CD4-positive, alpha-beta T cell treated with Interferon alpha-2 for 1 hour (primary cell): Measurements from ENCODE around the gene TMEM151A.
"Not testable (repeated sequence)": the region's sequence is repeated elsewhere in the genome, so short reads cannot be mapped to it uniquely, and the experiment has no call there.

Experiments
- DNase-seq, 2 donors: peaks; one replicate each; pipeline ENCODE4 v3.0.0-alpha.2; 2020 to 2022

TMEM151A gene

DNA sequence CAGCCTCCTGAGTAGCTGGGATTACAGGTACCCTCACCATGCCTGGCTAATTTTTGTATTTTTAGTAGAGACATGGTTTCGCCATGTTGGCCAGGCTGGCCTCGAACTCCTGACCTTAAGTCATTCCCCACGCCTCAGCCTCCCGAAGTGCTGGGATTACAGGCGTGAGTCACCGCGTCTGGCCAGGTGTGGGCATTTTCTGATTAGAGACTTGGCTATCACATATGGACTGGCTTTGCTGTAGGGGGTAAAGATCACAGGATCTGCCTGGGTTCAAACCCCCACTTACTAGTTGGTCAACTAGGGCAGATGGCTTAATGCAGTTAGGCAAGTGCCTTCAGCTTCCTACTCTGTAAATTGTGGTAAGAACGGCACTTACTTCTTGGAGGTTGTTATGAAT is 18.6 kb downstream of the TMEM151A start:
- DNase-seq = no peak

- DNase-seq = not testable (repeated sequence)
Observed at GRCh38 chr11:66310803-66311440, 19.2 kb downstream of the TMEM151A start.

DNA sequence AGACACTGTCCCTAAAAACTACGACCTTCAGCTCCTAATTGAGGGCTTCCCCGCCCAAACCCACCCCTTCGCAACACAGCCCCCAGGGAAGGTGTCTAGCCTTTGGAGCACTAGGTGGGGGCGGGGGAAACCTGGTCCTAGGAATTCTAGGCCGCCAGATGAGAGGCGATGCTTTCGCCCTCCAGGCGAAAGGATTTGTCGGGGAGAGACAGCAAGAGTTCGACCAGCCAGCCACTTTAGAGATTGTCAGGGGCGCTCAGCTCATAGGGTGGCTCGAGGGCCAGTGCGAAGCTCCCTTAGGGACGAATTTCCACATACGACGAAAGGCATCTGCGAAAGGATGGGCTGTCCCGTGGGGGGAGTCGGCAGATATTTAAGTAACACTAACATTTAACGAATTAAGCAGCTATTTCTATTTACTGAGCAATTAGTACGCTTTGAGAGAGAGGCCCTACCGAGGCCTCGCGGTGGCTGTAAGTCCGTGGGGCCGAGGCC is 19.8 kb downstream of the TMEM151A start:
- DNase-seq = no peak

DNA sequence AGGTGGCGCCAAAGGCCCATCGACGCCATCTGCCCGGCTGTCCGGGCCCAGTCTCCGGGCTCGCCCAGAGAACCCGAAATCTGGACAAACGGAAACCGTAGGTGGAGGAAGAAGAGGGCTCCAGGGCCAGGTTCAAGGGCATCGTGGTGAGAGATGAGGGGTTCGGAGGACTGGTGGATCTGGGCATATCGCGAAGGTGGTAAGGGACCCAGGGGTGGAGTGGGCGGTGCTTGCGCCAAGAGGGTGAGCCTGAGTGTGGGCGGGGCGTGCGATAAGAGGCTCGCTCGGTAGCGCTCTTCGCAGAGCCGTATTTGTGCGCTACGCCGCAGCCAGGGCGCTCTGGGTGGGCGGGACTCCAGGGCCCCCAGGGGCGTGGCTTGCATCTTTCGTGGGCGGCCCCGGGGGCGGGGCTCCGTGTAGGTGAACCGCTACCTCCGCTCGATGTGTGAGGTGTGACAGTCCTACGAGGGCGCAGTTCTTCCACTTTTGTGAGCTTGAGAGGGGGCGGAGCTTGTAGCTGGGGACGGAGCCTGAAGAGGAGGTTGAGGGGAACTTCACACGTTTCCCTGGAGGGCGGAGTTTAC is 20.4 kb downstream of the TMEM151A start:
- DNase-seq = peak; percentile 98 to 99

- peak; percentile 99 for DNase-seq
Observed at GRCh38 chr11:66312549-66313320, 21.0 kb downstream of the TMEM151A start.

DNA sequence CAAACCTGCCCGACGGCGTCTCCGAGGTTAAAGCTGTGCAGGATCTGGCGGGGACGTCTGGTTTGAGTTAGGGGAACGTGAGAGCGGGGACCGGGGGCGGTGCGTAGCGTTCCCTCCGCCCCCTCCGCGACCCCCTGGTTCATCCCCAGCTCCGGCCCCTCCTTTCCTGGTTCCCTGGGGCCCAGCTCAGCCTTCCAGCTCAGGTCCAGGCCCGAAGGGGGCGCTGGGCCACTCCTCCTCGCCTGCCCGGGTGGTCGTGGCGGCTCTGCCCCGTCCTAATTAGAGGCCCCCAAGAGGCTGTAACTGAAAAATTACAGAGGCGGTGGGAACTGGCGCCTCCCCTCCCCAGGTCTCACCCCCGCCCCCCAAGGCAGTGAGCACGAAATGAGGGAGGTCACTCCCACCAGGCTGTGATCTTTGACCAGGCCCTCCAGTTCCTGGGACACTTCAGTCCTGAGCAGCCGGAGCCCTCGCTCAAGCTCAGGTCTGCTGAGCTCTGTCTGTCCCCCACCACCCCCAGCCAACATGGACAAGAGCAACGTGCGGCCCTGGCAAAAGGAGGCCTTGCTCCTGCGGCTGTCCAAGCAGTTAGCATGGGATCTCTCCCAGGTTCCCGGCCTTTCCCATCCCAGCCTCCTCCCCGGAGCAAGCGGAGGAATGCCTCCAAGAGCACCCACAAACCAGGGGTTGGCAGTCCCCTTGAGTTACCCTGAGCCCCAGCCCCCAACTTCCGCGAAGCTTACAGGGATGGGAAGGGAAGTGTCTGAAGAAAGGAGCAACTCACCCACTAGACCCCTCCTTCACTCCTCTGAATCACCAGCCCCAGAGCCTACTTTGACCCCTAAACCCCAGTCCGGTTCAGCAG is 21.9 kb downstream of the TMEM151A start:
- DNase-seq = no peak

DNA sequence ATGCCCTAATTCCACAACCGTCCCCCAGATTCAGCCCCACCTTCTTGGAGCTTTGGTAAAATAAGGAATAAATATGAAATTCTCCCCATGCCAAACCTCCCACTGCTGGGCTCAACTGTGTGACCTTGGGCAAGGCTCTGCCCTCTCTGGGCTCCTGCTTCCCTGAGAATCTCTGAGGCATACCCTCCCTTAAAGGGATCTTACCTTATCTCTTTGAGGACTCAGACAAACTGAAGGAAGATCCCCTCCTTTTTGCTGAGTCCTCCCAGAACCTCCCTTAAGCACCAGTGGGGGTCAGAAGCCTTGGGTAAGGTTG is 22.4 kb downstream of the TMEM151A start:
- DNase-seq = no peak

GRCh38 chr11:66314561-66315497 is 23.1 kb downstream of the TMEM151A start:
- DNase-seq = no peak

GRCh38 chr11:66315498-66315885 is 23.8 kb downstream of the TMEM151A start:
- DNase-seq = no peak

DNA sequence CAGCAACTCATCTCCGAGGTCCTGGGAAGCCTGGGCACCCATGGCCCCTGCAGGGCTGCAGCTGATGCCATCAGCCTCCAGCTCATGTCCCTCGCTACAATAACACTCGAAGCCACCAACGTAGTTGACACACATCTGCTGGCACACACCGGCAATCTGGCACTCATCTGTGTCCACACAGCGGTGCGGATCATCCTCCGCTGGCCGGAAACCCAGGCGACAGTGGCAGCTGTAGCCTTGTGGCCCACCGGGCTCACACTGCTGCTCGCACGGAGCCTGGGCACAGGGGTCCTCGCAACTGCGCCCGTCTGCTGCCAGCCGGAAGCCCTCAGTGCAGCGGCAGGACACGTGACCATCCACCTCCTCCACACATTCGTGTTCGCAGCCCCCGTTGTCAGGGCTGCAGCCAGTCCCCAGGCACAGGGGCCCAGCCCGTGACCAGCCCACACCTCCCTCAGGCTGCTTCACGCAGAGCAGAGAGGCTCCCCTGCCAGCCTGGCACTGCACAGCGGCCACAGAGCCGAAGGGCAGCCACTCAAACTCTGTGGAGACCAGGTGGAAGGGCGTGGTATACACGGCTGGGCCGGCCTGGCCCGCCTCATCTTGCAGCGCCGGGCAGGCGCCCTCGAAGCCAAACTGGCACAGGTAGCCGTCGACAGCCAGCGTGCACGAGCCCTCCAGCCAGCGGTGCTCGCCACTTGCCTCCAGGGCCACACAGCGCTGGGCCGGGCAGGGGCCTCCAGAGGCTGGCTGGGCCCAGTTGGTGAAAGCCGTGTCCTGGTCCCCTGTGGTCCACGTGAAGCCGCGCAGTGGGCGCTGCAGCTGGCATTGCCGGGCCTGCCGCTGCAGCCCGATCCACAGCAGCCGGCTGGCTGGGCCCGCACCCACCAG is 24.5 kb downstream of the TMEM151A start:
- DNase-seq = no peak

- DNase-seq = no peak
Observed at GRCh38 chr11:66316849-66317251, 25.2 kb downstream of the TMEM151A start, which contains the start of gene CD248. Gene CD248 (minus strand): TSS chr11:66317044. CDS start chr11:66317027, 17 bp downstream.

GRCh38 chr11:66317322-66317722 is 25.6 kb downstream of the TMEM151A start:
- peak; percentile 39 to 57 for DNase-seq

GRCh38 chr11:66317723-66318599 is 26.3 kb downstream of the TMEM151A start:
- DNase-seq = peak; percentile 73 to 82

DNA sequence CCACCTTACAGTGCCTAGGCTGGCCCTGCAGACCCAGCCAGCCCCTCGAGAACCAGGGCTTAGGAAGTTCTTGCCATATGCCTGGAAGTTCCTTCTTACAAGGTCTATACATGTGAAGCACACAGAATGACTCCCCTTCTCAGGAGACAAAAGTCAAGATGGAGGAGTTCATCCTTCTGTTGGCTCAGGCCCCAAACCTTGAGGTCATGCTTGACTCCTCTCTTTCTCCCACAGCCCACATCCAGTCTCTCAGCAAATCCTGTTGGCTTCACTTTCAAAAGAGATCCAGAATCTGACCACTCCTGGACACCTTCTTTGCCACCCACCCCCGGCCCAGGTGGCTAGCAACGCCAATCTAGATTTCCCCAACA is 26.9 kb downstream of the TMEM151A start:
- DNase-seq = no peak

GRCh38 chr11:66320289-66320688 is 28.6 kb downstream of the TMEM151A start:
- DNase-seq = not testable (repeated sequence)

DNA sequence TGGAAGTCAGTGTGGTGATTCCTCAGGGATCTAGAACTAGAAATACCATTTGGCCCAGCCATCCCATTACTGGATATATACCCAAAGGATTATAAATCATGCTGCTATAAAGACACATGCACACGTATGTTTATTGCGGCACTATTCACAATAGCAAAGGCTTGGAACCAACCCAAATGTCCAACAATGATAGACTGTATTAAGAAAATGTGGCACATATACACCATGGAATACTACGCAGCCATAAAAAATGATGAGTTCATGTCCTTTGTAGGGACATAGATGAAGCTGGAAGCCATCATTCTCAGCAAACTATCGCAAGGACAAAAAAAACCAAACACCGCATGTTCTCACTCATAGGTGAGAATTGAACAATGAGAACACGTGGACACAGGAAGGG is 29.1 kb downstream of the TMEM151A start:
- not testable (repeated sequence) for DNase-seq

DNA sequence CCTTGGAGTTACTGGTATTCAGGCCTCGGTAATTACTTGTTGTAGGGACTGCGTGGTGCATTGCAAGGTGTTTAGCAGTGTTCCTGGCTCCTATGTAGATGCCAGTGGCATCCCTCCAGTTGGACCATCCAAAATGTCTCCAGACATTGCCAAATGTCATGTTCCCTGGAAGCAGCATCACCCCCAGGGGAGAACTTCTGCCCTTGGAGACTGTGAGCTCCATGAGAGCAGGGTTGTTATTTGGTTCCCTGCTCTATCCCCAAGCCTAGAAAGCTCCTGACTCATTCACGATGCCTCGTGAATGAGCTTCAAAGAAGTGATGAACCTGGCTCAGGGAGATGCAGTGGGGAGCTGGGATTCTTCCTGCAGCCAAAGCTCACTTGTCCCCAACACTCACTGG is 29.9 kb downstream of the TMEM151A start:
- no peak for DNase-seq

GRCh38 chr11:66322732-66323427 is 31.2 kb downstream of the TMEM151A start:
- no peak for DNase-seq

DNA sequence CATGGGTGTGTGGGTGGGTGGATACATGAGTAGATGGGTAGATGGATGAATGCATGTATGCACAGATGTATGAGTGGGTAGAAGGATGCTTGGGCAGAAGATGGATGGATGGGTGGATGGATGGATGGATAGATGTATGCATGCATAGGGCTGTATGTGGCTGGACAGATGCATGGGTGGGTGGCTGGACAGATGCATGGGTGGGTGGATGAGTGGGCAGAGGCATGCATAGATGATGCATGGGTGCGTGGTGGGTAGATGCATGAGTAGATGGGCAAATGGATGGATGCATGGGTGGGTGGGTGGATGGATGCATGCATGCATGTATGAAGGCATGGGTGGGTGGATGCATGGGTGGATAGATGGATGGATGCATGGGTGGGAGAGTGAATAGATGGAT is 32.0 kb downstream of the TMEM151A start:
- no peak for DNase-seq
